HCT116 (cell line): Measurements from ENCODE around the gene CRYGC. TPM values are rescaled to one million over a fixed set of nuclear protein-coding genes. Genes with fewer than 3 reads are reported as not detected.

Experiments used
- ATAC-seq: fragments of 200-7000 bp; cut with Tn5 transposase; 2 replicates; pipeline ENCODE4 v1.9.1; 2020; ENCODE audit warnings: mild to moderate bottlenecking, moderate library complexity
- BruUV-seq: library from RNA; stranded (reverse); fragments of 400-500 nt; replicated peaks from 2 replicates; lab custom pipeline; 2021; lab: Mats Ljungman, UMichigan
- CTCF ChIA-PET: fragments of 300-600 bp; sonication (Branson Sonifier 250); formaldehyde crosslinking; loops from one replicate; lab custom pipeline; 2021; ENCODE audit warnings: antibody characterized with exemption; lab: Charles Lee
- POLR2A ChIA-PET: fragments of 300-600, 350-600 bp; sonication (Branson Sonifier 250); formaldehyde crosslinking; loops from one replicate; lab custom pipeline; 2021; ENCODE audit warnings: antibody characterized with exemption; lab: Charles Lee
- RAD21 ChIA-PET, 2 experiments: fragments of 300-600 bp; sonication (Branson Sonifier 250); formaldehyde crosslinking; loops; one replicate each; lab custom pipeline; 2023; ENCODE audit warnings: low total read pairs in 2 of 2; ENCODE audit not compliant: uncharacterized antibody in 2 of 2, unreplicated experiment in 2 of 2, low non-redundant PET in 1 of 2; lab: Charles Lee
- DNase-seq: peaks from one replicate; pipeline ENCODE4 v3.0.0-alpha.2; 2010; ENCODE audit warnings: low read depth, low spot score
- H2AFZ ChIP-seq: fragments of 200-600 bp; shearing (Covaris generic), sonication (generic); 2 replicates; pipeline ENCODE4 v1.6.1; 2017; ENCODE audit warnings: low read depth, mixed run types, mixed read lengths, antibody characterized with exemption, low read length; ENCODE audit not compliant: poor library complexity, severe bottlenecking
- H3K27ac ChIP-seq: 2 replicates; pipeline ENCODE4 v1.5.1; 2012; ENCODE audit warnings: low read depth, low read length
- H3K27me3 ChIP-seq: fragments of 200-600 bp; sonication (generic); 2 replicates; pipeline ENCODE4 v1.6.1; 2016; ENCODE audit warnings: mixed run types, low read length, mixed read lengths; ENCODE audit not compliant: insufficient read depth
- H3K36me3 ChIP-seq, 2 experiments: fragments of 200-500 bp in 1 of 2; fragments of 200-600 bp in 1 of 2; sonication (Bioruptor generic) in 1 of 2; sonication (generic) in 1 of 2; 2 replicates each; pipeline versions ENCODE4 v1.5.1 to v1.6.1; 2014 to 2016; ENCODE audit warnings: low read length in 2 of 2, inconsistent platforms in 1 of 2, mixed read lengths in 1 of 2, mixed run types in 1 of 2; ENCODE audit not compliant: insufficient read depth in 2 of 2, control insufficient read depth in 1 of 2
- H3K4me1 ChIP-seq, 2 experiments: fragments of 200-600 bp in 1 of 2; sonication (generic) in 1 of 2; 2 replicates each; pipeline versions ENCODE4 v1.5.1 to v1.6.1; 2012 to 2017; ENCODE audit warnings: low read length in 2 of 2, inconsistent platforms in 1 of 2, mild to moderate bottlenecking in 1 of 2, mixed read lengths in 1 of 2, mixed run types in 1 of 2, moderate library complexity in 1 of 2; ENCODE audit not compliant: insufficient read depth in 2 of 2, control insufficient read depth in 1 of 2
- H3K4me2 ChIP-seq: fragments of 200-600 bp; sonication (generic); 2 replicates; pipeline ENCODE4 v1.6.1; 2017; ENCODE audit warnings: mixed run types, low read length, mixed read lengths
- H3K4me3 ChIP-seq, 2 experiments: fragments of 200-600 bp in 1 of 2; sonication (generic) in 1 of 2; replicated peaks in 1 of 2; 2 replicates each; pipeline ENCODE4 v1.5.1; 2011 to 2016; ENCODE audit warnings: low read length in 2 of 2, control low read depth in 1 of 2, low read depth in 1 of 2, mild to moderate bottlenecking in 1 of 2, mixed read lengths in 1 of 2, mixed run types in 1 of 2
- H3K79me2 ChIP-seq: fragments of 200-600 bp; sonication (generic); 2 replicates; pipeline ENCODE4 v1.6.1; 2017; ENCODE audit warnings: mild to moderate bottlenecking, mixed run types, low read length, moderate library complexity, mixed read lengths; ENCODE audit not compliant: insufficient read depth
- H3K9ac ChIP-seq: fragments of 200-600 bp; sonication (generic); 2 replicates; pipeline ENCODE4 v1.6.1; 2016; ENCODE audit warnings: low read length, mixed read lengths
- H3K9me2 ChIP-seq: fragments of 200-600 bp; sonication (generic), shearing (Covaris generic); 2 replicates; pipeline ENCODE4 v1.6.1; 2017; ENCODE audit warnings: mixed run types, mild to moderate bottlenecking, moderate library complexity; ENCODE audit not compliant: insufficient read depth
- H3K9me3 ChIP-seq, 2 experiments: fragments of 200-500 bp in 1 of 2; fragments of 200-600 bp in 1 of 2; sonication (Bioruptor generic) in 1 of 2; sonication (generic) in 1 of 2; 2 replicates each; pipeline ENCODE4 v1.6.1; 2014 to 2017; ENCODE audit warnings: low read length in 2 of 2, mixed read lengths in 2 of 2, inconsistent platforms in 1 of 2, low read depth in 1 of 2, mild to moderate bottlenecking in 1 of 2, mixed run types in 1 of 2, moderate library complexity in 1 of 2; ENCODE audit not compliant: control insufficient read depth in 1 of 2, insufficient read depth in 1 of 2
- H4K20me1 ChIP-seq: fragments of 200-600 bp; sonication (generic), shearing (Covaris generic); 2 replicates; pipeline ENCODE4 v1.6.1; 2017; ENCODE audit warnings: mixed run types, mild to moderate bottlenecking, moderate library complexity; ENCODE audit not compliant: insufficient read depth
- ATF3 ChIP-seq: IDR thresholded peaks from 2 replicates; pipeline ENCODE4 v1.6.1; 2012
- CBX3 ChIP-seq: IDR thresholded peaks from 2 replicates; pipeline ENCODE4 v1.6.1; 2012; ENCODE audit warnings: low read depth
- EZH2 ChIP-seq: fragments of 200-600 bp; sonication (generic); IDR thresholded peaks from 2 replicates; pipeline ENCODE4 v1.6.1; 2017; ENCODE audit warnings: antibody characterized with exemption, mixed run types
- EZH2phosphoT487 ChIP-seq: fragments of 200-600 bp; IDR thresholded peaks from 2 replicates; pipeline ENCODE4 v1.6.1; 2018; ENCODE audit warnings: antibody characterized with exemption, borderline replicate concordance
- FOSL1 ChIP-seq: IDR thresholded peaks from 2 replicates; pipeline ENCODE4 v1.6.1; 2012; ENCODE audit warnings: low read depth
- POLR2A ChIP-seq: IDR thresholded peaks from 2 replicates; pipeline ENCODE4 v1.7.0; 2011; ENCODE audit warnings: borderline replicate concordance; ENCODE audit not compliant: insufficient read depth, insufficient read length; ENCODE audit errors: extremely low read depth
- POLR2AphosphoS5 ChIP-seq: IDR thresholded peaks from 2 replicates; pipeline ENCODE4 v1.6.1; 2011; ENCODE audit warnings: mild to moderate bottlenecking, low read depth, low read length, moderate library complexity
- SRF ChIP-seq: IDR thresholded peaks from 2 replicates; pipeline ENCODE4 v1.6.1; 2012; ENCODE audit warnings: low read depth
- YY1 ChIP-seq: IDR thresholded peaks from 2 replicates; pipeline ENCODE4 v1.6.1; 2011; ENCODE audit warnings: low read length, low read depth, moderate library complexity, mild to moderate bottlenecking; ENCODE audit not compliant: insufficient replicate concordance; ENCODE audit errors: extremely low read depth
- ZFX ChIP-seq: fragments of 450-650 bp; IDR thresholded peaks from 2 replicates; pipeline ENCODE4 v1.6.1; 2017
- ZNF274 ChIP-seq: fragments of 200-500 bp; sonication (Bioruptor generic); IDR thresholded peaks from 2 replicates; pipeline ENCODE4 v1.6.1; 2014; ENCODE audit warnings: mild to moderate bottlenecking, low read depth, low read length, inconsistent platforms
- intact Hi-C: fragments of 100-400 bp; cut with micrococcal nuclease; formaldehyde crosslinking; loops from 2 replicates; pipeline ENCODE4 v1.10.0; 2022
- total RNA-seq: library from RNA; stranded (reverse); gene quantifications from one replicate; pipeline ENCODE4 v1.2.1, GENCODE V29; 2021; ENCODE audit not compliant: unreplicated experiment
- TF ChIP-seq, protein P1 (sequence below), 3 experiments: fragments of 200-600 bp in 1 of 3; sonication (generic) in 1 of 3; IDR thresholded peaks in 2 of 3; conservative IDR thresholded peaks in 1 of 3; 2 replicates each; pipeline ENCODE4 v1.5.1; 2012 to 2017; ENCODE audit warnings: low read depth in 2 of 3, low read length in 2 of 3, antibody characterized with exemption in 1 of 3, borderline replicate concordance in 1 of 3, control low read depth in 1 of 3, mild to moderate bottlenecking in 1 of 3, mixed read lengths in 1 of 3, mixed run types in 1 of 3, moderate library complexity in 1 of 3; ENCODE audit not compliant: insufficient read depth in 1 of 3
- TF ChIP-seq, protein P2 (sequence below): IDR thresholded peaks from 2 replicates; pipeline ENCODE4 v1.6.1; 2012; ENCODE audit warnings: low read depth

The CRYGC gene
- total RNA-seq, 1 experiment from 2014 or later: not detected

DNA sequence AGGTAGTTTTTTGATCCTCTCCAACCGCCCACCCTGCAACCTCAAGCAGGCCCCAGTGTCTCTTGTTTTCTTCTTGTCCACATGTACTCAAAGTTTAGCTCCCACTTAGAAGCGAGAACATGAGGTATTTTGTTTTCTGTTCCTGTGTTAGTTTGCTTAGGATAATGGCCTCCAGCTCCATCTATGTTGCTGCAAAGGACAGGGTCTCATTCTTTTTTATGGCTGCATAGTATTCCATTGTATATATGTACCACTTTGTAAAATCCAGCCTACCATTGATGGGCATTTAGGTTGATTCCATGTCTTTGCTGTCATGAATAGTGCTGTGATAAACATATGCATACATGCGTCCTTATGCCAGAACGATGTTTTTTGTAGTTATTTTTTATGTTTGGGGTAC, 2.5 kb downstream of the CRYGC start:
- no peaks in the 10 kb centered on the region for H3K79me2 ChIP-seq
- H3K4me2 ChIP-seq: no peak overlapping the region
- H3K9ac ChIP-seq: no peak overlapping the region
- H3K9me2 ChIP-seq: no peaks in the 10 kb centered on the region
- no peaks in the 10 kb centered on the region for H4K20me1 ChIP-seq
- ChIA-PET CTCF (no interaction called here), POLR2A (no interaction called here), RAD21 (no interaction called here)
- no peaks in the 10 kb centered on the region for H3K27me3 ChIP-seq
- no peak overlapping the region for H3K27ac ChIP-seq
- no peak for ATAC-seq
- no peaks in the 10 kb centered on the region for H3K36me3 ChIP-seq
- H3K9me3 ChIP-seq: no peaks in the 10 kb centered on the region
- H2AFZ ChIP-seq: no peak overlapping the region
- peaks cover 0 to 7% of the 10 kb centered on the region in 2 experiments; a peak in 2 of 4 replicates for H3K4me1 ChIP-seq
- BruUV-seq: no TSS peak
- no peak overlapping the region for H3K4me3 ChIP-seq
- TF ChIP-seq FOSL1 (no peak), EZH2phosphoT487 (no peak), ZFX (no peak), EZH2 (no peak), ATF3 (no peak), SRF (no peak), POLR2AphosphoS5 (no peak)
- TF ChIP-seq, protein P1, sequence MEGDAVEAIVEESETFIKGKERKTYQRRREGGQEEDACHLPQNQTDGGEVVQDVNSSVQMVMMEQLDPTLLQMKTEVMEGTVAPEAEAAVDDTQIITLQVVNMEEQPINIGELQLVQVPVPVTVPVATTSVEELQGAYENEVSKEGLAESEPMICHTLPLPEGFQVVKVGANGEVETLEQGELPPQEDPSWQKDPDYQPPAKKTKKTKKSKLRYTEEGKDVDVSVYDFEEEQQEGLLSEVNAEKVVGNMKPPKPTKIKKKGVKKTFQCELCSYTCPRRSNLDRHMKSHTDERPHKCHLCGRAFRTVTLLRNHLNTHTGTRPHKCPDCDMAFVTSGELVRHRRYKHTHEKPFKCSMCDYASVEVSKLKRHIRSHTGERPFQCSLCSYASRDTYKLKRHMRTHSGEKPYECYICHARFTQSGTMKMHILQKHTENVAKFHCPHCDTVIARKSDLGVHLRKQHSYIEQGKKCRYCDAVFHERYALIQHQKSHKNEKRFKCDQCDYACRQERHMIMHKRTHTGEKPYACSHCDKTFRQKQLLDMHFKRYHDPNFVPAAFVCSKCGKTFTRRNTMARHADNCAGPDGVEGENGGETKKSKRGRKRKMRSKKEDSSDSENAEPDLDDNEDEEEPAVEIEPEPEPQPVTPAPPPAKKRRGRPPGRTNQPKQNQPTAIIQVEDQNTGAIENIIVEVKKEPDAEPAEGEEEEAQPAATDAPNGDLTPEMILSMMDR (IDR thresholded peaks at IDR 0.05 in 2 of 3, conservative IDR thresholded peaks at IDR 0.05 in 1 of 3; ENCODE audit: borderline replicate concordance in 1 of 3, insufficient read depth in 1 of 3, low read depth in 2 of 3, low read length in 2 of 3): no peak
- intact Hi-C loops: no loop called here
- DNase-seq: no peak

DNA sequence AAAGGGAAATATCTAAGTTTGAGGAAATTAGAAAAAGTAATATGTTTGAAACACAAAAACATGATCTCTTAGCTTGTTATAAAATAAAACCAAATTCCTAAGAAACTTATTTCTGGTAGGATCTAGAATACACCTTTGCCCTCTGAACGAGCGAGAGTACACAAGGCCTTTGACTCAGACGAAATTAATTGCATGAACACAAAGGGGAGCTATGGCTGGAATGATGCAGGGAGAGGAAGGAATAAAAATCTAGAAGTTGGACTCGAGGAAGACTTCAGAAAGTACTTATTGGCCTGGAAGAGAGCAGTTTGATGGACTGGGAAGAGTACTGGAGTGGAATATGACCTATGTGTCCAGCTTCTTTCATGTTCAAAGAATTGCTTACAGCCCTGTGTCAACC, 4.4 kb downstream of the CRYGC start:
- TF ChIP-seq YY1 (no peak), POLR2A (no peak), FOSL1 (no peak), ZNF274 (no peak), CBX3 (no peak)
- TF ChIP-seq, protein P2, sequence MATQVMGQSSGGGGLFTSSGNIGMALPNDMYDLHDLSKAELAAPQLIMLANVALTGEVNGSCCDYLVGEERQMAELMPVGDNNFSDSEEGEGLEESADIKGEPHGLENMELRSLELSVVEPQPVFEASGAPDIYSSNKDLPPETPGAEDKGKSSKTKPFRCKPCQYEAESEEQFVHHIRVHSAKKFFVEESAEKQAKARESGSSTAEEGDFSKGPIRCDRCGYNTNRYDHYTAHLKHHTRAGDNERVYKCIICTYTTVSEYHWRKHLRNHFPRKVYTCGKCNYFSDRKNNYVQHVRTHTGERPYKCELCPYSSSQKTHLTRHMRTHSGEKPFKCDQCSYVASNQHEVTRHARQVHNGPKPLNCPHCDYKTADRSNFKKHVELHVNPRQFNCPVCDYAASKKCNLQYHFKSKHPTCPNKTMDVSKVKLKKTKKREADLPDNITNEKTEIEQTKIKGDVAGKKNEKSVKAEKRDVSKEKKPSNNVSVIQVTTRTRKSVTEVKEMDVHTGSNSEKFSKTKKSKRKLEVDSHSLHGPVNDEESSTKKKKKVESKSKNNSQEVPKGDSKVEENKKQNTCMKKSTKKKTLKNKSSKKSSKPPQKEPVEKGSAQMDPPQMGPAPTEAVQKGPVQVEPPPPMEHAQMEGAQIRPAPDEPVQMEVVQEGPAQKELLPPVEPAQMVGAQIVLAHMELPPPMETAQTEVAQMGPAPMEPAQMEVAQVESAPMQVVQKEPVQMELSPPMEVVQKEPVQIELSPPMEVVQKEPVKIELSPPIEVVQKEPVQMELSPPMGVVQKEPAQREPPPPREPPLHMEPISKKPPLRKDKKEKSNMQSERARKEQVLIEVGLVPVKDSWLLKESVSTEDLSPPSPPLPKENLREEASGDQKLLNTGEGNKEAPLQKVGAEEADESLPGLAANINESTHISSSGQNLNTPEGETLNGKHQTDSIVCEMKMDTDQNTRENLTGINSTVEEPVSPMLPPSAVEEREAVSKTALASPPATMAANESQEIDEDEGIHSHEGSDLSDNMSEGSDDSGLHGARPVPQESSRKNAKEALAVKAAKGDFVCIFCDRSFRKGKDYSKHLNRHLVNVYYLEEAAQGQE: no peak
- TF ChIP-seq, protein P1 (IDR thresholded peaks at IDR 0.05 in 2 of 3, conservative IDR thresholded peaks at IDR 0.05 in 1 of 3; ENCODE audit: borderline replicate concordance in 1 of 3, insufficient read depth in 1 of 3, low read depth in 2 of 3, low read length in 2 of 3): no peak
- peaks cover 0 to 6% of the 10 kb centered on the region in 2 experiments; a peak in 2 of 4 replicates for H3K4me1 ChIP-seq

More for the DNA sequence above, 4.4 kb downstream of the CRYGC start:
- H3K36me3 ChIP-seq: no peaks in the 10 kb centered on the region
- no peaks in the 10 kb centered on the region for H4K20me1 ChIP-seq
- H3K4me2 ChIP-seq: no peak overlapping the region
- ChIA-PET RAD21 (no interaction called here), POLR2A (no interaction called here), CTCF (no interaction called here)
- no peaks in the 10 kb centered on the region for H3K27me3 ChIP-seq
- no peaks in the 10 kb centered on the region for H3K79me2 ChIP-seq
- no peak for DNase-seq
- H3K9ac ChIP-seq: no peak overlapping the region
- intact Hi-C loops: no loop called here
- no TSS peak for BruUV-seq
- H3K4me3 ChIP-seq: no peak overlapping the region
- no peak for ATAC-seq
- H3K9me3 ChIP-seq: no peaks in the 10 kb centered on the region
- no peak overlapping the region for H3K27ac ChIP-seq
- H2AFZ ChIP-seq: no peak overlapping the region
- no peaks in the 10 kb centered on the region for H3K9me2 ChIP-seq
